MM.1S (cell line): ENCODE data around the gene VSTM4.

Source experiments
- CTCF ChIP-seq: fragments of 300-600 bp; sonication (generic); IDR thresholded peaks from 2 replicates; pipeline ENCODE4 v1.5.1; 2016; ENCODE audit warnings: antibody characterized with exemption, low read length, mixed read lengths
- EZH2 ChIP-seq: fragments of 300-600 bp; sonication (generic); optimal IDR thresholded peaks from 2 replicates; pipeline ENCODE3; 2017; ENCODE audit warnings: low read depth, mild to moderate bottlenecking, antibody characterized with exemption, low read length, mixed read lengths
- EZH2phosphoT487 ChIP-seq: fragments of 300-600 bp; sonication (generic); IDR thresholded peaks from 2 replicates; pipeline ENCODE4 v1.6.1; 2018; ENCODE audit warnings: antibody characterized with exemption, low read length

- TF ChIP-seq CTCF (no peak), EZH2 (no peak), EZH2phosphoT487 (no peak)
Observed at GRCh38 chr10:48973065-48973464, 142.3 kb downstream of the VSTM4 start.
